ENCODE data around the gene ASB6. TPM values are rescaled to one million over a fixed set of nuclear protein-coding genes. Genes with fewer than 3 reads are reported as not detected.
A peak's percentile ranks its signal among the peaks of the same experiment; 100 is the strongest.

ASB6 gene
- total and polyA plus RNA-seq, 2 experiments from 2014 or later = 22.9 to 24.1 TPM

DNA sequence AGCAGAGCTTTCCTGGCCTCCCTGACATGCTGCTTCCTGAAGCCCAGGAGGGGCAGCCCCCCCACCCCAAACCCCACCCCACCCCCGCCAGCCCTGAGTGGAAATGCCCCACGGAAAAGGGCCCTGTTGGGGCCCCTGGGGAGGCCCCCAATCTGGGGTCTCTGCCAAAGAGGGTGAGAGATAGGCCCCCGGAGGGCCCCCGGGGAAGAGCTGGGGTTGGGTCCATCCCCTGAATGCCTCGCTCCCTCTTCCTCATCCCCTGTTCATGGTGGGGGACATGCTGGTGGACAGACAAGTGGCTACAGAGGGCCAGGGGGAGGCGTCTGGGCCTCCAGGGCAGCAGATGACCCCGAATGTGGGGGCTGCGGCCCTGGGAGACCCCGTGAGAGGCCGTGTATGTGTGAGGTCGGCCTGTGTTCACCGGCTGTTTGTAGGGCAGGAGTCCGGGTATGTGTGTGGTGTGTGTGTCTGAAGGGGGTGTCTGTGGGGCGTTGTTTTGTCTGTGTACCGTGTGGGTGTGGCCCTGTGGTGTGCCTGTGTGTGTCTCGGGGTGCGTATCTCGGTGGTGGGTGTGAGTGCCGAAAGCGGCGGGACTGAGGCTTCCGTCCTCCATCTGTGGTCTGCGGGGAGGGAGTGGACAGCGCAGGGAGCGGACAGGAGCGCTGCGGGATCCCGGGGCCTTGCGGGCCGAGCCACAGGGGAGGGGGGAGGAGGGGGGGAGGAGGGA is 32.3 kb downstream of the ASB6 start:
- Histone ChIP-seq H2AFZ (peak overlapping the region; percentile 53), H3K9me3 (ENCODE audit: low read depth) (no peaks in the 10 kb centered on the region), H3K27ac (peak overlapping the region; percentile 63), H3K4me3 (peak overlapping the region; percentile 85), H3K36me3 (ENCODE audit: low read depth) (no peaks in the 10 kb centered on the region), H3K4me1 (ENCODE audit: insufficient read depth) (peaks cover 17% of the 10 kb centered on the region), H3K4me2 (ENCODE audit: unreplicated experiment) (peak overlapping the region; percentile 70), H4K20me1 (ENCODE audit: insufficient read depth) (no peaks in the 10 kb centered on the region), H3K9ac (peak overlapping the region; percentile 86), H3F3A (ENCODE audit: insufficient read depth) (0 out of 2 replicates have a peak, but pooled peaks cover 11% of the 10 kb centered on the region), H3K27me3 (replicated peaks; ENCODE audit: insufficient read depth) (no peaks in the 10 kb centered on the region), H3K9me2 (ENCODE audit: insufficient read depth) (no peaks in the 10 kb centered on the region), H3K79me2 (ENCODE audit: insufficient read depth) (no peaks in the 10 kb centered on the region)
- 20 to 21% methylated on average over 24 to 30 of the region's 30 CpGs for WGBS, 2 experiments (ENCODE audit: low coverage in 1 of 2, low lambda C conversion rate in 2 of 2, missing lambda C conversion rate in 2 of 2)
- TF ChIP-seq EZH2 (IDR thresholded peaks at IDR 0.05; ENCODE audit: insufficient read depth, poor library complexity, severe bottlenecking) (no peak), EZH2phosphoT487 (IDR thresholded peaks at IDR 0.05; ENCODE audit: insufficient read depth, low read depth) (no peak)
- peak; percentile 65 for DNase-seq
- in situ Hi-C loops (cut with MboI) = loop anchor here (10.0 kb wide), 2 partner anchors 115 to 285 kb away; no protein-coding TSS in a partner anchor

DNA sequence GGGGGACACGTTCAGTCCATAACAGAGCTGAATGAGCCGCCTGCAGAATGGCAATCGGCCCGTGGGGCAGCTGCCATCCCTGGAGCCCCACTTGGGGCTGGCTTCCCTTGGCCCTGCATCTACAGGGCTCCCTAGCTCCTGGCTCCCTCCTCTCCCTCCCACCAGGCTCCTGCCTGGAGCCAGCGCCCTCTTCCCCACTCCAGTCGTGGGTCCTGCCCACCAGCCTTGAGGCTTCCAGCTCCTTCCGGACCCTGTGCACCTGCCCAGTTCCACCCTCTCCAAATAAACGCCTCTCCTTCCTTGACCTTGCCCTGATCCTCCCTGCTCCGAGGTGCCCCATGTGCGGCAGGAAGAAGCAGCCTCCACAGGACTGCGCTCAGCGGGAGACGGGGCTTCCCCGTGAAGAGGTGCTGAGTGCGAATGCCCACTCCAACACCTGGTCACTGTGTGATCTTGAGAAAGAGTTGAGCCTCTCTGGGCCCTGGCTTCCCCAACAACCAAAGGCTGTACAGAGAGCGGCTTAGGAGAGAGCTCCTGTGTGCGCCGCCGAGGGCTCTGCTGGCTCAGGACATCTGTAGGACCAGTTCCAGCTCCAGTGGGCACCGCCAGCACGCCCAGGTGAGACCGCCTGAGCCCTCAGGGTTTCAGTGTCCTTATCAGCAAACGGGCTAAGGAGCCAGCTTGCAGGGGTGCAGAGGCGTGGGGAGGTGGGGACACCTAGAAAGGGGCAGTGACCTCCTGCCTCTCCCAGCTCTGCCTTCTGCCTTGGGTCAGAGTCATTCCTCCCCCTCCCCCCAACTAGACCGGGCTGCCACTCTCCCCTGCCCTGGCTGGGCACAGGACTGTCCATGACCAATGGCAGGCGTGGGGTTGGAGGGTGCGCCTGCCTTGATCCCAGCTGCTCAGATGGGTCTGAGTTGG is 33.1 kb downstream of the ASB6 start:
- no peaks in the 10 kb centered on the region for H3K36me3 ChIP-seq (ENCODE audit: low read depth)
- no peak overlapping the region for H2AFZ ChIP-seq
- DNase-seq = no peak
- H3K9ac ChIP-seq = peak overlapping the region; percentile 45; the same call in 1 of the 2 replicates
- H3K4me3 ChIP-seq = no peak overlapping the region
- 0 out of 2 replicates have a peak, but pooled peaks cover 11% of the 10 kb centered on the region for H3F3A ChIP-seq (ENCODE audit: insufficient read depth)
- no peaks in the 10 kb centered on the region for H3K27me3 ChIP-seq (replicated peaks; ENCODE audit: insufficient read depth)
- no peaks in the 10 kb centered on the region for H3K9me3 ChIP-seq (ENCODE audit: low read depth)
- H3K79me2 ChIP-seq (ENCODE audit: insufficient read depth) = no peaks in the 10 kb centered on the region
- no peaks in the 10 kb centered on the region for H3K9me2 ChIP-seq (ENCODE audit: insufficient read depth)
- 86 to 91% methylated on average over 24 to 27 of the region's 27 CpGs for WGBS, 2 experiments (ENCODE audit: low coverage in 1 of 2, low lambda C conversion rate in 2 of 2, missing lambda C conversion rate in 2 of 2)
- peaks cover 17% of the 10 kb centered on the region for H3K4me1 ChIP-seq (ENCODE audit: insufficient read depth)
- TF ChIP-seq EZH2phosphoT487 (IDR thresholded peaks at IDR 0.05; ENCODE audit: insufficient read depth, low read depth) (no peak), EZH2 (IDR thresholded peaks at IDR 0.05; ENCODE audit: insufficient read depth, poor library complexity, severe bottlenecking) (no peak)
- H3K4me2 ChIP-seq (ENCODE audit: unreplicated experiment) = peak overlapping the region; percentile 42
- H3K27ac ChIP-seq = peak overlapping the region; percentile 74
- in situ Hi-C loops (cut with MboI) = loop anchor here (10.0 kb wide), 2 partner anchors 114 to 284 kb away; no protein-coding TSS in a partner anchor
- H4K20me1 ChIP-seq (ENCODE audit: insufficient read depth) = no peaks in the 10 kb centered on the region

DNA sequence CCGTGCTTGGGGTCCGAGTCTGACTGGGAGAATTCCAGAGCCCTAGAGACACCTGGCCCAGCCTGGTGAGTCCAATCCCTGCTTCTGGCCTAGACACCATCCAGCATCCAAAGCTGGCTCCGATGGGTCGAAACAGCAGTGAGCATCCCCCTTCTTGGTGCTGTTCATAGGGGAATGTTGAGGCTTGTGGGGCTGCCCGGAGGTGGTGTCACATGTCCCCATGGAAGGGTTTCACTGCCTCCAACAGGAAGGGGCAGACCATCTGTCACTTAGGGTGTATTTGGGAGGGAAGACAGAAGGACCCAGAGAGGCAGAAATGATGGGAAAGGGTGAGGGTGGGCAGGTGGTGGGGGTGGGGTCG is 34.9 kb downstream of the ASB6 start:
- DNase-seq = no peak
- no peak overlapping the region for H3K4me3 ChIP-seq
- no peaks in the 10 kb centered on the region for H3K36me3 ChIP-seq (ENCODE audit: low read depth)
- no peaks in the 10 kb centered on the region for H3K27me3 ChIP-seq (replicated peaks; ENCODE audit: insufficient read depth)
- H3K9me3 ChIP-seq (ENCODE audit: low read depth) = no peaks in the 10 kb centered on the region
- WGBS, 2 experiments (ENCODE audit: low coverage in 1 of 2, low lambda C conversion rate in 2 of 2, missing lambda C conversion rate in 2 of 2) = 81 to 94% methylated on average over 5 to 6 of the region's 6 CpGs
- H3K79me2 ChIP-seq (ENCODE audit: insufficient read depth) = no peaks in the 10 kb centered on the region
- H2AFZ ChIP-seq = no peak overlapping the region
- H3F3A ChIP-seq (ENCODE audit: insufficient read depth) = 0 out of 2 replicates have a peak, but pooled peaks cover 11% of the 10 kb centered on the region
- H3K27ac ChIP-seq = peak overlapping the region; percentile 74; the same call in 1 of the 2 replicates
- H3K9me2 ChIP-seq (ENCODE audit: insufficient read depth) = no peaks in the 10 kb centered on the region
- H4K20me1 ChIP-seq (ENCODE audit: insufficient read depth) = no peaks in the 10 kb centered on the region
- H3K4me2 ChIP-seq (ENCODE audit: unreplicated experiment) = no peak overlapping the region
- in situ Hi-C loops (cut with MboI) = loop anchor here (10.0 kb wide), 2 partner anchors 112 to 282 kb away; no protein-coding TSS in a partner anchor
- no peak overlapping the region for H3K9ac ChIP-seq
- peaks cover 17% of the 10 kb centered on the region for H3K4me1 ChIP-seq (ENCODE audit: insufficient read depth)
- no peak for TF ChIP-seq EZH2phosphoT487 (IDR thresholded peaks at IDR 0.05; ENCODE audit: insufficient read depth, low read depth)
- TF ChIP-seq EZH2 (IDR thresholded peaks at IDR 0.05; ENCODE audit: insufficient read depth, poor library complexity, severe bottlenecking) = no peak
